Raji (cell line): ENCODE measurements around the gene MAP2K5.

Experiments
- POLR2A ChIP-seq: IDR thresholded peaks from 2 replicates; pipeline ENCODE4 v1.6.1; 2011; ENCODE audit warnings: low read depth, low read length, control low read depth; ENCODE audit not compliant: insufficient read depth

Gene MAP2K5

DNA sequence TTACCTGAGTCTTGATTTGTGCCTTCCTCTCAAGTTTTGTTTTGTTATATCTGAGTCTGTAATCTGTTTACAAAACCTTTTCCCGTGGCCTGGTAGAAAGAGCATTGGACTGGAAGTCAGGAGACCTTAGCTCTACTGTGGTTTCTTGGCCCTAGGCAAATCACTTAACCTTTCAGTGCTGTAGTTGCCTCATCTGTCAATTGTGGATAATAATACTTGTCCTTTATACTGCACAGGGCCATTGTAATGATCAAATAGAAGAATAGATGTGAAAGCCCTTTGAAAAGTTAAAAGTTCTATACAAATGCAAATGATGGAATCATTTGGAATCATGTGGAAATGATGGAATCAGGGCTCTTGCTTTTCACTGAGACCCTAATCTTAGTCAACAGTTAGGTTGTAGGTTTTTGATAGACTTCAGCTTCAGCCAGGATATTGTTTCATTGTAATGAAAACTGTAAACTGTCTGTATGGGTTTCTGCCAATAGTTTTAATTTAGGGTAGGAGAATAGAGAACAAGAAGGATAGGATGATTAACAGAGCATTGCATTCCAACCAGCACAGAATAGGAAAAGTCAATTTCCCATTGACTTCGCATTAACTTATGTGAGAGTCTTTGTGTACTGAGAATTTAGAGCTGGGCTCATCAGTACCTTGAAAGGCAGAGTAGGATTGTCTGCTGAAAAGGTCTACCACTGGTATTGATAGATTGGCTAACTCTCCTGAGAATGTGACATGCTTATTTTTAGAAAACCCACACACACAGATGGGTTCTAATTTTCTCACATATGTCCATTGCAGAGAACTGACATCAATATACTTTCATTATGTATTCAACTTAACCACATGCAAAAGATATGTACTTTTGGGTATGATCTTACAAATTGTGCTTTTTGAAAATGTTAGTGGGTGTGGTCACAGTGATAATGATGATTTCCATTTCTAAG is 21.8 kb downstream of the MAP2K5 start:
- TF ChIP-seq POLR2A = no peak

DNA sequence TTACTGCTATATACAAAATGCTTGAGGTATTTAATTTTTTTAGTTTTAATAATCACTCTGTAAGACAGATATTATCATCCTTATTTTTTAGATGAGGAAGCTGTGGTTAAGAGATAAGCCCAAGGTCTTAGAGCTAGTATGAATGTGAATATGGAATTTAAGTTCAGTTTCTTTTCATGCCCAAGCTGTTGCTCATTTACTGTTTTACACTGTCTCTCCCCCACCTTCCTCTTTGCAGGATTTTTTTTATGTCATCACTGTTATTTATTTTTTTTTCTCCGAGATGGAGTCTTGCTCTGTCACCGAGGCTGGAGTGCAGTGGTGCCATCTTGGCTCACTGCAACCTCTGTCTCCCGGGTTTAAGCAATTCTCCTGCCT is 22.5 kb downstream of the MAP2K5 start:
- TF ChIP-seq POLR2A = no peak

DNA sequence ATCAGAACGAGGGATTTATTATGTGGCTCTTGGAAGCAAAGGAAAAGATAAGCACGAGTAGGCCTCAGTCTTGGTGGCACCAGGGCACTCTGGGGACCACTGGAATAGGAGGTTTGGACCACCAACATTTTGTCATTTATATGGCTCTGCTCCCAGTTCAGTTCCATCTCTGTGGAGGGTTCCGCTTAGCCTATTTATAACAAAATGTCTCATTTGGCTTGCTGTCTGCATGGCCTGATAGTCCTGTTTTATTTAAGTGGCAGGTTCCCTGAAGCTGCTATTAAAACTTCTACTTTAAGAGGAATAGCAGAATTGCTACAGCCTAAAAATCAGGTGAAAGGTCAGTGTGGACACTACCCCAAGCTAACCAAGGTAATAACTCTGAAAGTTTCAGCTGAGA is 27.2 kb downstream of the MAP2K5 start:
- no peak for TF ChIP-seq POLR2A

DNA sequence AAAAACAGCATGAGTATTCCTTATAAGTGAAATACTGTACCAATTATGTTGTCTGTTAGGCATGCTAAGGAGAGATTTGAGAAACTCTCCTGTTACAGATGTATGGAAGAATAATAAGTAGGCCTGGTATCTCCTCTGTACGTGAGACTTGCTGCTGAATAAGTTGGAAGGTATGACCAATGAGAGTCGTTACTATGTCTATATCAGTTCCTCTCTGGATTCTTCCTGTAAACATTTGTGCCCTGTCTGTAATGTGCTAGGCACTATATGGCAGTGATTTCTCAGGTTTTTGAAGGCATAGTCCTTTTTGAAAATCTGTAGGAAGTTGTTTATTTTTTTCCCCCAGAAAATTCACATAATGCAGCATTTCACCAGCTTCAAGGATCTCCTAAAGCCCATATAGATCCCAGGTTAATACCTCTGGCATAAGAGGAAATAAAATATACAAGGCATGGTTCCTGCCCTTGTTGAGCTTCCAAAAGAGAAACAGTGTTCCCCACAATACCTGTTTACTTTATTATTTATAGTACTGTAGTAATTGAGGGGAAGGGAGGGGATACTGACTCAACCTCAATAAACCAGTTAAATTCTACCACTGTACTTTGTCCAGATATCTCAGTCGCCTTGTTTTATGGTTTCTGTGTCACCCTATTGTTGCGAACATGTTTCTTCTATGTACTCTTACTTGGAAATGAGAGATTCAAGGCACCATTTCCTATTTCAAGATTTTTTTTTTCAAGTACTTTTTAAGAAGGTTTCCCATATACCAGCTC is 28.6 kb downstream of the MAP2K5 start:
- no peak for TF ChIP-seq POLR2A

DNA sequence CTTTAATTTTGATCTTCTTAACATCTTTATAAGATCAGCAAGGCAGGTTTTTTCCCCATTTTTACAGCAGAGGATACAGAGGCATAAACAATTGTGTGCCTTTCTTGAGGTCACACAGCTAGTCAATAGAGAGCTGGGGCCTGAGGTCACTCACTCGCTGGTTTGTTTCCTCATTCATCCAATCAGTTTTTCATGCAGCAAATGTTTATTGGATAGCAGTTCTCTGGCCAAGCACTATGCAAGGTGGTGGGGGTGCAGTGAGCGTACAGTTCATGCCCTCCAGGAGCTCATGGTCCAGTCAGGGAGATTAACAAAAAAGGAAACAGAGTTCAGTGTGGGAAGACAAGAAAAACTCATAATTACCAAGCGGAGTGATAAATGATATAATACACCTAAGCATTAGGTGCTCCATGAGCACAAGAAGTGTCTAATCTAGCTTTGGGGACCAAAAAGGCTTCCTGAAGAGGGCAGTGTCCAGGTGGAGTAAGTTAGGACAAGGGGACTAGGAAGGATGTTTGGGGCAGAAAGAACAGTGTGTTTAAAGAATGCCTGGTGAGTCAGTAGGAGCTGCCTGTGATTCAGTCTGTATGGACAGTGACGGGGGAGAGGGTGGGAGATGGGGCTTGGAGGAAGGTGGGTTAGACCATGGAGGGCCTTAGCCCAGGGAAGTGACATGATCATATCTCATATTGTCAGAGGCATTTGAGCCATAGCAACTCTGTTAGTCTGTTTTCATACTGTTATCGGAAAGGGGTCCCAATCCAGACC is 29.3 kb downstream of the MAP2K5 start:
- TF ChIP-seq POLR2A = no peak

DNA sequence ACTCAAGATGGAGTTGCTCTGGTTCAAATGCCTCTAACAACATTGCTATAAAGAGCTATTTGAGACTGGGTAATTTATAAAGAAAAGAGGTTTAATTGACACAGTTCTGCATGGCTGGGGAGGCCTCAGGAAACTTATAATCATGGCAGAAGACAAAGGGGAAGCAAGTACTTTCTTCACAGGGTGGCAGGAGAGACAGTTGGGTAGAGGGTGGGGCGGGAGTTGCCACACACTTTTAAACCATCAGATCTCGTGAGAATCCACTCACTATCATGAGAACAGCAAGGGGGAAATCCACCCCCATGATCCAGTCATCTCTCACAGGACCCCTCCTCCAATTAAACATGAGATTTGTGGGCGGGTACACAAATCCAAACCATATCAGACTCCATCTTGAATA is 30.7 kb downstream of the MAP2K5 start:
- TF ChIP-seq POLR2A = no peak

DNA sequence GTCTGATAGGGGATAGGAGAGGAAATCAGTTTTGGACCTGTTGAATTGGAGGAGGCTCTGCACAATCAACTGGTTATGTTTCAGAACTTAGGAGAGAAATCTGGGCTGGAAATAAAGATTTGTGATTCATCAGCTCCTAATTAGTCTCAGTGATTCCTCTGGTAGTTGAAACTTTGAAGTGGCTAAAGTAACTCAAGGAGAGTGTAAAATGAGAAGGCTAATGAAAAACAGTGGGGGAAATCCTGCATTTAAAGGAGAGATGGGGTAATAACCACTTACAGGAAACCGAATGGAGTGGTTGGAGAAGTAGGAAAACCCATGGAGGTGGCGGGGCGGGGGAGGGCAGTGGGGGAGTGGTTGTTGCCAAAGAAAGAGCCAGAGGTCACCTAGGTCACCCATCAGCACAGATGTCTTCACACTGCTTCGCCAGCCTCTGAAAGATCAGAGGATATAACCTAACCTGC is 32.6 kb downstream of the MAP2K5 start:
- no peak for TF ChIP-seq POLR2A

DNA sequence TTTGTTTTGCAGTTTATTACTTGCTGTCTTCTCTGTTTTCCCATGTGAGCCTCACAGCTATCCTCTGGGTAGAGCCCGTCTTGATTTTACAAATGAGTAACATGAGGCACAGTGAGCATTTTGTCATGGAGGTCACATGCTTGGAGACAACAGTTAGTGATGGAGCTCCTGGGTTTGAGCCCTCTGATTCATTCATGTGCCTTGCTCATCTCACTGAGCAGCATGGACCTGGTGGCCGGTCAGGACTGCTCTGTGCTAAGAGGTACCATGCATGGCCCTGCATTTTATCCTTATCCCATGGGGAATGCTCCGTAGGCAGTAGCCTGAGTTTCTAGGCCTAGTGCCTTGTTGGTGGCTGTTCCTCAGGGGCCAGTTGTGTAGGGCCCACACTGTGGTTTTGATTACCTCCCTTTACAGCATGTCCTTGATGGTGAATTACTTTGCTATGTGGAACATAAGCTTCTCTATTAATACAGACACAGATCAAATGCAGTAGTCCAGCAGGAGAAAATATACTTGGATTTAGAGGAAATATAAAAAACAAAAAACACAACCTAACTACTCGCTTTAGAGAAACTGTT is 35.6 kb downstream of the MAP2K5 start:
- TF ChIP-seq POLR2A = no peak

DNA sequence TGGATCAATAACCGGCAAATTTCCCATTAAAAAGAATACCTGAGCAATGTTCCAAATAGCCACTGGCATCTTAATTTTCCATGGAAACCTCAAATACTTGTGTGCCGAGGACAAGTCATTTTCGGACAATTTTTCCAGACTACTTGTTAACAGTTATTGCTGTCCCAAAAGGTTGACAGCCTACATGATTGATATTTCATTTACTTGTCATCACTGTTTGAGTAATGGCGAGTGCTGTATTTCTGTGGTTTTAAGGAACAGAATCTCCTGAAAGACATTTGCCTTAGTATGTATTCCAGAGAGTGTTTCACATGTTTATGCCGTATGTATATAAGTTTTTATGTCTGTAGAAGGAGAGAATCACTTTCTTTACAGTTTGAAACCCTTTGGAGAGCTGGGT is 36.7 kb downstream of the MAP2K5 start:
- no peak for TF ChIP-seq POLR2A

DNA sequence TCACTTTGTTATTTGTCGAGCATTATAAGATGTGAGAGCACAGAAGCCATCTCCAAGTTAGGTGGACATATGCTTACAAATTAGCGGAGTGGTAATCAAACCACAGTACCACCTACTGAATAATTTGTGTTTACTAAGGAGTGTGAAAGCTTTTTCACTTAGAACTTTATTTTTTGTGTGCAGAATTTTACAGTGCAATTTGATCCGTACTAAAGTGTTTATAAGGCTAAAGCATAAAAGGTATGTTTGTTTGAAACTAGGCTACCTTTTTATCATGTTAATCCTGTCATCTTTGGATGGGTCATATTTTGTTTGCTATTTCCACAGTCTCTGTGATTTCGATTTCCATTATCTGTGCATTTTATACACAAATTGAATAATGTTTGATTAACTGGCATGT is 37.5 kb downstream of the MAP2K5 start:
- TF ChIP-seq POLR2A = no peak

DNA sequence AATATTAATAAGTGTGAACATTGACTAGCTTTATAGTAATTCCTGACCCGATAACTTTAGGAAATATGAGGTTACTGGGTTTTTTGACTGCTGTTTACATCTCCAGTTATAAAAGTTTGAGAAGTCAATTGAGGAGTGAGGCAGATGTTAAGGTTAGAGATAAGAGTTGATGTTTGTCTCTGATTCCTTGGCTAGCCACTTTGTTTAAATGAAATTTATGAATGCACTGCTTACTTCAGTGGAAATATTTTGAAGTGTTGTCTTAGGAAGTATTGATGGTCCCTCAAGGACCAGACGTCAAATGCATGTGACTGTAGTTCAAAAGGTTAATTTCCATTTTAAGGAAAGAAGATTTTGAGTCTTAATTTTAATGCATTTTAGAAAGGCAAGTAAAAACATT is 41.7 kb downstream of the MAP2K5 start:
- no peak for TF ChIP-seq POLR2A

DNA sequence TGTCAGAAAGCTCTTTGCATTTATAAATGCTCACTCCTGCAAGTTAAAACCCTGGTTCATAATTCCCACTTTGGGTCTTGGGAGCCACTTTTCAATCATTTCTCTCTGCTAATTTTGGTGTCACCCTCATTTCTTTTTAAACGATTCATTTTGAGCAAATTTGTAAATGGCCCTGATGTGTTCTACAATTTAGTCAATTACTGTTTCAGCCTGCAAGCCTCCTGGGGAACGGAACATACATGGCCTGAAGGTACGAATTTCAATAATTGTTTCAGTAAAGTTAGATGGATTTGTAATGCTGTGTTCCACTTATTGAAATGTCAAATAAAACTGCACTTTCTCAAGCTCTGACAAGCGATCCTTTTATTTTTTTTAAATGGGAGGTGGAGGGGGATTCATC is 43.2 kb downstream of the MAP2K5 start:
- TF ChIP-seq POLR2A = no peak

DNA sequence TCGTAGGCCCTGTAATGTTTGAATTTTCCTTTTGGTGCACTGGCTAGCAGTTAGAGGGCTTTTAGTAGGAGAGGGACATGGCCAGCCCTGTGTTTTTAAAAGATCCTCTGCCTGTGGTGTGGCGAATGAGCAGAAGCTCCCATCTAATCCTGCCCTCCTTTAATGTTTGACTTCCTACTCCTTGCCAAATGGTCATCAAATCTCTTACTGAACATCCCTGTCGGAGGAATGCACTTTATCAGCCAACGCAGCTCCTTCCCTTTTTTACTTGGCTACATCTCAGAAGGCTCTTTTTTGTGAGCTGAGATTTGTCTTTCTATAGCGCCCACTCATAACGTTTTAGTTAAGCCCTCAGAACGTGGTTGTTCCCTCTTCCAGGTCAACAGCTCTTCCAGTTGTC is 44.8 kb downstream of the MAP2K5 start:
- TF ChIP-seq POLR2A = no peak

DNA sequence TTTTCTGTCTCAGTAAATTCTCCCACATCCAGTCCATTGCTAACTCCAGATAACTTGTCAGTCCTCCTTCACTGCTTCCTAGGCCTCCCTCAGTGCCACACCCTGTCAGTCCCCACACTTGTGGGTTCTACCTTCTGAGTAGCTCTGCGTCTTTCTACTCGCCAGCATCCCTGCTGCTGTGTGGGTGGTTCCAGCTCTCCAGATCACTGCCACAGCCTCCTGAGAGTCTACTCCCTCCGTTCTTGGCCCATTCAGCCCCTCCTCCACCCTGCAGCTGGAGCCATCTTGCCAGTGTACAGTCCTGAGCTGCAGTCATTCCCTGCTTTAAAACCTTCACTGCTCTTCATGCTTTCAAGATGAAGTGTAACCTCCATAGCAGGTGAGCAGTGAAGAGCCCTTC is 45.3 kb downstream of the MAP2K5 start:
- TF ChIP-seq POLR2A = no peak

DNA sequence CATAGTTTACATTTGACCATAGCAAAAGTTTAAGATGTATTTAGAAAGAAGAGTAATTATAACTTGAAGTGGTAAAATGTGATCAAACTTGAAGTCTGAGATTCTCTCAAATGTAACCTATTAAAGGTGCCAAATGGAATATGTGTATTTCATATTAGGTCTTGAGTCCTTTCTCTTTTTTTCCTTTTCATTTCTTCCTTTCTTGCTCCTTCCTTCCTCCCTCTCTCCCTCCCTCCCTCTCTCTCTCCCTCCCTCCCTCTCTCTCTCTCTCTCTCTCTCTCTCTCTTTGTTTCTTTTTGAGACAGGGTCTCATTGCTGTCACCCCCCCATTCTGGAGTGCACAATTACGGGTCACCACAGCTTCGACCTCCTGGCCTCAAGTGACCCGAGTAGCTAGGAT is 47.7 kb downstream of the MAP2K5 start:
- no peak for TF ChIP-seq POLR2A
